HepG2 (cell line): Measurements from ENCODE around the gene CLDND2. TPM values are rescaled to one million over a fixed set of nuclear protein-coding genes. Genes with fewer than 3 reads are reported as not detected.

Experiments used
- AGO2 ChIP-seq: fragments of 200-400 bp; formaldehyde crosslinking; optimal IDR thresholded peaks from 2 replicates; pipeline ENCODE3; 2017; ENCODE audit warnings: mild to moderate bottlenecking, low read depth, low read length, moderate library complexity
- BHLHE40 ChIP-seq: IDR thresholded peaks from 2 replicates; pipeline ENCODE4 v1.6.1; 2011; ENCODE audit warnings: low read length, improper control_type of control experiment
- GABPB1 ChIP-seq: IDR thresholded peaks from 2 replicates; pipeline ENCODE4 v1.6.1; 2016; ENCODE audit warnings: mild to moderate bottlenecking, missing genetic modification reagents, moderate library complexity, missing compliant biosample characterization
- HNRNPL ChIP-seq: fragments of 200-400 bp; formaldehyde crosslinking; IDR thresholded peaks from 2 replicates; pipeline ENCODE4 v1.6.1; 2017; ENCODE audit warnings: mild to moderate bottlenecking, low read depth, low read length
- HNRNPLL ChIP-seq: fragments of 200-400 bp; formaldehyde crosslinking; IDR thresholded peaks from 2 replicates; pipeline ENCODE4 v1.6.1; 2017; ENCODE audit warnings: mild to moderate bottlenecking, low read depth, low read length; ENCODE audit not compliant: poor library complexity, severe bottlenecking
- MTA1 ChIP-seq: sonication (generic); formaldehyde crosslinking; IDR thresholded peaks from 2 replicates; pipeline ENCODE4 v1.4.0; 2020; ENCODE audit warnings: missing genetic modification reagents, mild to moderate bottlenecking, borderline replicate concordance
- POLR2G ChIP-seq: fragments of 200-400 bp; formaldehyde crosslinking; IDR thresholded peaks from 2 replicates; pipeline ENCODE4 v1.6.1; 2018; ENCODE audit warnings: mild to moderate bottlenecking, low read depth, low read length, moderate library complexity
- RBFOX2 ChIP-seq: fragments of 200-400 bp; formaldehyde crosslinking; IDR thresholded peaks from 2 replicates; pipeline ENCODE4 v1.6.1; 2017; ENCODE audit warnings: low read depth, mild to moderate bottlenecking, low read length
- RXRA ChIP-seq: sonication (generic); formaldehyde crosslinking; IDR thresholded peaks from 2 replicates; pipeline ENCODE4 v1.5.1; 2020; ENCODE audit warnings: missing genetic modification reagents
- SRSF9 ChIP-seq: fragments of 200-400 bp; formaldehyde crosslinking; IDR thresholded peaks from 2 replicates; pipeline ENCODE4 v1.6.1; 2018; ENCODE audit warnings: borderline replicate concordance, mild to moderate bottlenecking, low read depth, low read length; ENCODE audit not compliant: insufficient read depth, poor library complexity, severe bottlenecking
- STAG1 ChIP-seq: sonication (generic); formaldehyde crosslinking; IDR thresholded peaks from 2 replicates; pipeline ENCODE4 v1.4.0; 2020; ENCODE audit warnings: missing genetic modification reagents
- ZNF160 ChIP-seq: sonication (generic); formaldehyde crosslinking; IDR thresholded peaks from 2 replicates; pipeline ENCODE4 v1.8.0; 2022; ENCODE audit warnings: mild to moderate bottlenecking, inconsistent platforms, missing genetic modification reagents
- ZNF383 ChIP-seq: sonication (generic); formaldehyde crosslinking; IDR thresholded peaks from 2 replicates; pipeline ENCODE4 v1.4.0; 2020; ENCODE audit warnings: missing genetic modification reagents, mild to moderate bottlenecking, borderline replicate concordance
- ZNF441 ChIP-seq: sonication (generic); formaldehyde crosslinking; IDR thresholded peaks from 2 replicates; pipeline ENCODE4 v1.7.0; 2021; ENCODE audit warnings: missing genetic modification reagents, borderline replicate concordance
- ZSCAN29 ChIP-seq: sonication (generic); formaldehyde crosslinking; conservative IDR thresholded peaks from 2 replicates; pipeline ENCODE4 v1.4.0; 2020; ENCODE audit warnings: mild to moderate bottlenecking, missing genetic modification reagents
- polyA plus RNA-seq, 8 experiments: library from polyadenylated mRNA; depleted of rRNA in 3 of 8; stranded (reverse) in 7 of 8; unstranded in 1 of 8; fragments of >200 nt; fragmentation: Illumina TruSeq in 4 of 8; extraction: Trizol in 4 of 8; gene quantifications; 2 replicates each; pipeline versions ENCODE4 v1.2.1 to v1.2.3, GENCODE V29; 2011 to 2016; ENCODE audit warnings: low read depth in 4 of 8, missing spikeins in 1 of 8, mixed read lengths in 1 of 8; ENCODE audit not compliant: insufficient read depth in 1 of 8
- total RNA-seq, 5 experiments: library from RNA; depleted of rRNA; stranded (reverse); fragments of >200 nt; fragmentation: Illumina TruSeq; extraction: Trizol; gene quantifications; 2 replicates each; pipeline ENCODE4 v1.2.3, GENCODE V29; 2016; ENCODE audit warnings: low read depth in 1 of 5
- TF ChIP-seq, protein P1 (sequence below): sonication (generic); formaldehyde crosslinking; IDR thresholded peaks from 2 replicates; pipeline ENCODE4 v1.4.0; 2020; ENCODE audit warnings: mild to moderate bottlenecking, missing genetic modification reagents
- TF ChIP-seq, protein P2 (sequence below): sonication (generic); formaldehyde crosslinking; IDR thresholded peaks from 2 replicates; pipeline ENCODE4 v1.5.1; 2020; ENCODE audit warnings: mild to moderate bottlenecking, missing genetic modification reagents, moderate library complexity

Gene CLDND2
- total and polyA plus RNA-seq, 2 of the 13 experiments (the other 11 are each of a cell fraction or from before 2014, with no cell fraction given) = 0.84 to 1.8 TPM

DNA sequence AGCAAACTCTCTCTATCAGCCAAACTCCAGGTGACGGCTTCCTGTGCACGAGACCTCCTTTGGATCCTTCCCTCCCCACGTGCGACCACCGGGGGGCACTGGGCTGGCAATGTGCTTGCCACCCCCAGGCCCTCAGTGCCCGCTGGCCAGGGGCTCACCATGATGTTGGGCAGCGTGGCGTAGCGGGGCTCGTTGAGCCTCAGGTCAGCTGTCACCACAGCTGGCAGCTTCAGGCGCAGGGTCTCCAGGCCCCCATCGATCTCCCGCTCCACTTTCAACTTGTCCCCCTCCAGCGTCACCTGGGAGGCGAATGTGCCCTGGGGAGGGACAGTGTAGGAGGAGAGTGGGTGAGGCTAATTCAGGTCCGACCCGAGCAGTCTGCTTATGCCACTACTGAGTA, 22.1 kb downstream of the CLDND2 start (continued):
- TF ChIP-seq MTA1 (peak; percentile 50; the same call in 1 of the 2 replicates), ZNF160 (CRISPR knock-in tag) (no peak), HNRNPL (peak; percentile 98), BHLHE40 (no peak), GABPB1 (0 out of 2 replicates have a peak, but pooled peaks have one; percentile 34), RXRA (CRISPR knock-in tag) (peak; percentile 23; the same call in 1 of the 2 replicates), STAG1 (CRISPR knock-in tag) (peak; percentile 35; the same call in 1 of the 2 replicates), POLR2G (peak; percentile 17; the same call in 1 of the 2 replicates), ZSCAN29 (no peak), ZNF441 (CRISPR knock-in tag) (0 out of 2 replicates have a peak, but pooled peaks have one; percentile 6), HNRNPLL (no peak), RBFOX2 (peak; percentile 91), ZNF383 (CRISPR knock-in tag) (no peak), SRSF9 (no peak), AGO2 (peak; percentile 99)
- TF ChIP-seq, protein P1, sequence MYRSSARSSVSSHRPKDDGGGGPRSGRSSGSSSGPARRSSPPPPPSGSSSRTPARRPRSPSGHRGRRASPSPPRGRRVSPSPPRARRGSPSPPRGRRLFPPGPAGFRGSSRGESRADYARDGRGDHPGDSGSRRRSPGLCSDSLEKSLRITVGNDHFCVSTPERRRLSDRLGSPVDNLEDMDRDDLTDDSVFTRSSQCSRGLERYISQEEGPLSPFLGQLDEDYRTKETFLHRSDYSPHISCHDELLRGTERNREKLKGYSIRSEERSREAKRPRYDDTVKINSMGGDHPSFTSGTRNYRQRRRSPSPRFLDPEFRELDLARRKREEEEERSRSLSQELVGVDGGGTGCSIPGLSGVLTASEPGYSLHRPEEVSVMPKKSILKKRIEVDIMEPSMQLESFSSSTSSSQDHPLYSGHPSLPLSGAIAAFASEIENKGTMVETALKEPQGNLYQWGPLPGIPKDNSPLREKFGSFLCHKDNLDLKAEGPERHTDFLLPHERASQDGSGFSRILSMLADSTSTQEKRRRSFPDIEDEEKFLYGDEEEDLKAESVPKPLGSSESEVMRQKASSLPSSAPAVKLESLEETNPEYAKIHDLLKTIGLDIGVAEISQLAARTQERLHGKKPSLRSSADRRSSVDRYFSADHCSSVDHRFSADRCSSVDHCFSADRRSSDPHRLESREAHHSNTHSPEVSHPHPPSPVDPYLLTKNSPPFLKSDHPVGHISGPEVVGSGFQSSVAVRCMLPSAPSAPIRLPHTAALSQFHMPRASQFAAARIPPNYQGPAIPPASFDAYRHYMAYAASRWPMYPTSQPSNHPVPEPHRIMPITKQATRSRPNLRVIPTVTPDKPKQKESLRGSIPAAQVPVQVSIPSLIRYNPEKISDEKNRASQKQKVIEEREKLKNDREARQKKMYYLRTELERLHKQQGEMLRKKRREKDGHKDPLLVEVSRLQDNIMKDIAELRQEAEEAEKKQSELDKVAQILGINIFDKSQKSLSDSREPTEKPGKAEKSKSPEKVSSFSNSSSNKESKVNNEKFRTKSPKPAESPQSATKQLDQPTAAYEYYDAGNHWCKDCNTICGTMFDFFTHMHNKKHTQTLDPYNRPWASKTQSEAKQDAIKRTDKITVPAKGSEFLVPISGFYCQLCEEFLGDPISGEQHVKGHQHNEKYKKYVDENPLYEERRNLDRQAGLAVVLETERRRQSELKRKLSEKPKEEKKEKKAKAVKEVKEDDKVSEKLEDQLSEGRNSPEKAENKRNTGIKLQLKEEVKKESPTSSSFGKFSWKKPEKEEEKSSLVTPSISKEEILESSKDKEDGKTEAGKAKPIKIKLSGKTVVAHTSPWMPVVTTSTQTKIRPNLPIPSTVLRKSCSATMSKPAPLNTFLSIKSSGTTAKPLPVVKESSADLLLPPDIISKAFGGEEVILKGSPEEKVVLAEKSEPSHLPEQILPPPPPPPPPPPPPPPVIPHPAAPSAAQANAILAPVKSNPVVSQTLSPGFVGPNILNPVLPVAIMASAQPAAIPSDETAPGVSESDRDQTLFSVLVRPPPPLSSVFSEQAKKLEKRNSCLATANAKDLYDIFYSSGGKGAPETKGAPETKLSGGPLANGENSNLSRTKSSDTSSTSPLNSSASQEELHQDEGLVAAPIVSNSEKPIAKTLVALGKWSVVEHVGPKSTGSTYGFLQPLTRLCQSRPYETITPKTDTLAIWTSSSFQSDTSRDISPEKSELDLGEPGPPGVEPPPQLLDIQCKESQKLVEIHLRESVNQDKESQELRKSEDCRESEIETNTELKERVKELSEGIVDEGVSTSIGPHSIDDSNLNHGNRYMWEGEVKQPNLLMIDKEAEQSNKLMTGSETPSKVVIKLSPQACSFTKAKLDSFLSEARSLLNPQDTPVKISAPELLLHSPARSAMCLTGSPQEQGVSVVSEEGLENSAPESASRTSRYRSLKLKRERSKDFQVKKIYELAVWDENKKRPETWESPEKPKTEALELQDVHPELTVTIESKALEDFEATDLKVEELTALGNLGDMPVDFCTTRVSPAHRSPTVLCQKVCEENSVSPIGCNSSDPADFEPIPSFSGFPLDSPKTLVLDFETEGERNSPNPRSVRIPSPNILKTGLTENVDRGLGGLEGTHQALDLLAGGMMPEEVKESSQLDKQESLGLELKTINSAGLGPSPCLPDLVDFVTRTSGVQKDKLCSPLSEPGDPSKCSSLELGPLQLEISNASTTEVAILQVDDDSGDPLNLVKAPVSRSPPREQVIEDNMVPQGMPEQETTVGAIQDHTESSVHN (CRISPR knock-in tag) = 0 out of 2 replicates have a peak, but pooled peaks have one; percentile 69
- TF ChIP-seq, protein P2, sequence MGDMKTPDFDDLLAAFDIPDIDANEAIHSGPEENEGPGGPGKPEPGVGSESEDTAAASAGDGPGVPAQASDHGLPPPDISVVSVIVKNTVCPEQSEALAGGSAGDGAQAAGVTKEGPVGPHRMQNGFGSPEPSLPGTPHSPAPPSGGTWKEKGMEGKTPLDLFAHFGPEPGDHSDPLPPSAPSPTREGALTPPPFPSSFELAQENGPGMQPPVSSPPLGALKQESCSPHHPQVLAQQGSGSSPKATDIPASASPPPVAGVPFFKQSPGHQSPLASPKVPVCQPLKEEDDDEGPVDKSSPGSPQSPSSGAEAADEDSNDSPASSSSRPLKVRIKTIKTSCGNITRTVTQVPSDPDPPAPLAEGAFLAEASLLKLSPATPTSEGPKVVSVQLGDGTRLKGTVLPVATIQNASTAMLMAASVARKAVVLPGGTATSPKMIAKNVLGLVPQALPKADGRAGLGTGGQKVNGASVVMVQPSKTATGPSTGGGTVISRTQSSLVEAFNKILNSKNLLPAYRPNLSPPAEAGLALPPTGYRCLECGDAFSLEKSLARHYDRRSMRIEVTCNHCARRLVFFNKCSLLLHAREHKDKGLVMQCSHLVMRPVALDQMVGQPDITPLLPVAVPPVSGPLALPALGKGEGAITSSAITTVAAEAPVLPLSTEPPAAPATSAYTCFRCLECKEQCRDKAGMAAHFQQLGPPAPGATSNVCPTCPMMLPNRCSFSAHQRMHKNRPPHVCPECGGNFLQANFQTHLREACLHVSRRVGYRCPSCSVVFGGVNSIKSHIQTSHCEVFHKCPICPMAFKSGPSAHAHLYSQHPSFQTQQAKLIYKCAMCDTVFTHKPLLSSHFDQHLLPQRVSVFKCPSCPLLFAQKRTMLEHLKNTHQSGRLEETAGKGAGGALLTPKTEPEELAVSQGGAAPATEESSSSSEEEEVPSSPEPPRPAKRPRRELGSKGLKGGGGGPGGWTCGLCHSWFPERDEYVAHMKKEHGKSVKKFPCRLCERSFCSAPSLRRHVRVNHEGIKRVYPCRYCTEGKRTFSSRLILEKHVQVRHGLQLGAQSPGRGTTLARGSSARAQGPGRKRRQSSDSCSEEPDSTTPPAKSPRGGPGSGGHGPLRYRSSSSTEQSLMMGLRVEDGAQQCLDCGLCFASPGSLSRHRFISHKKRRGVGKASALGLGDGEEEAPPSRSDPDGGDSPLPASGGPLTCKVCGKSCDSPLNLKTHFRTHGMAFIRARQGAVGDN (CRISPR knock-in tag) = peak; percentile 64
